ENCODE results near the gene SLIT3.

SLIT3 gene

GRCh38 chr5:169260896-169261569, 39.9 kb downstream of the SLIT3 start:
- no peak for DNase-seq

GRCh38 chr5:169258372-169259000, 42.5 kb downstream of the SLIT3 start:
- no peak for DNase-seq

- no peak for DNase-seq
Observed at GRCh38 chr5:169256191-169256590, 44.7 kb downstream of the SLIT3 start.

GRCh38 chr5:169253071-169253470, 47.9 kb downstream of the SLIT3 start:
- no peak for DNase-seq

GRCh38 chr5:169251333-169252084, 49.4 kb downstream of the SLIT3 start:
- no peak for DNase-seq

GRCh38 chr5:169250887-169251286, 50.1 kb downstream of the SLIT3 start:
- DNase-seq = no peak

- no peak for DNase-seq
Observed at GRCh38 chr5:169248996-169249395, 51.9 kb downstream of the SLIT3 start.

- no peak for DNase-seq
Observed at GRCh38 chr5:169248550-169248949, 52.4 kb downstream of the SLIT3 start.

GRCh38 chr5:169244812-169245211, 56.1 kb downstream of the SLIT3 start:
- no peak for DNase-seq

GRCh38 chr5:169243651-169244422, 57.1 kb downstream of the SLIT3 start:
- no peak for DNase-seq

- no peak for DNase-seq
Observed at GRCh38 chr5:169242849-169243186, 58.1 kb downstream of the SLIT3 start.

- no peak for DNase-seq
Observed at GRCh38 chr5:169242175-169242848, 58.6 kb downstream of the SLIT3 start.

GRCh38 chr5:169229342-169229892, 71.5 kb downstream of the SLIT3 start:
- no peak for DNase-seq

GRCh38 chr5:169226895-169227294, 74.0 kb downstream of the SLIT3 start:
- DNase-seq = no peak

GRCh38 chr5:169225830-169226356, 75.0 kb downstream of the SLIT3 start:
- no peak for DNase-seq

- no peak for DNase-seq
Observed at GRCh38 chr5:169223595-169223953, 77.4 kb downstream of the SLIT3 start.

GRCh38 chr5:169222934-169223594, 77.9 kb downstream of the SLIT3 start:
- no peak for DNase-seq

- no peak for DNase-seq
Observed at GRCh38 chr5:169221519-169221918, 79.4 kb downstream of the SLIT3 start.

GRCh38 chr5:169219961-169220360, 81.0 kb downstream of the SLIT3 start:
- DNase-seq = no peak

- DNase-seq = no peak
Observed at GRCh38 chr5:169219351-169219750, 81.6 kb downstream of the SLIT3 start.

GRCh38 chr5:169218861-169219260, 82.1 kb downstream of the SLIT3 start:
- no peak for DNase-seq

- no peak for DNase-seq
Observed at GRCh38 chr5:169218176-169218575, 82.8 kb downstream of the SLIT3 start.

Data from NCI-H748 treated with DMSO at 0.1 percent for 48 hours (cell line).